Measurements from ENCODE around the gene PMAIP1. TPM values are rescaled to one million over a fixed set of nuclear protein-coding genes. Genes with fewer than 3 reads are reported as not detected.

Gene PMAIP1
- total RNA-seq, 4 donors from 2014 or later = 6.9 to 12.5 (median 7.8) TPM

DNA sequence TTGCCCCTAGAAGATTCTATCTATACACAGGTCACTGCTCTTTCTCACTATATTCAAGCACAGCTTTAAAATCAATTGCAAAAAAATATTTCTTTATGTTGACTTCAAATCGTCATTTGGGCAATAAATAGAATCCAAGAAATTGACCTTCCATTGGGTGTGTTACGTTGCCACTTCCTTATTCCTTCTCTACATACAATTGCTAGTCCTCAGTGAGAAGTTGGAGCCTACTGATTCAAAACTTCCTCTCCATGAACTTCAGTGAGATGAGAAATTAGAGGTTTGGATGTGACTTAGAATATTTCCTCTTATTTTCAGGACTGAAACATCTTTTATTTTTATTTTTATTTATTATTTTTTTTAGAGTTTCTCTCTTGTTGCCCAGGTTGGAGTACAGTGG lies 40.3 kb downstream of the PMAIP1 start:
- intact Hi-C loops (cut with DNase I) = no loop called here
- WGBS, 2 donors = 44 to 57% methylated on average over 2 of the region's 2 CpGs
- H3K4me1 ChIP-seq = no peaks in the 10 kb centered on the region
- no peak for TF ChIP-seq POLR2A (IDR thresholded peaks at IDR 0.05)
- TF ChIP-seq, protein P1, sequence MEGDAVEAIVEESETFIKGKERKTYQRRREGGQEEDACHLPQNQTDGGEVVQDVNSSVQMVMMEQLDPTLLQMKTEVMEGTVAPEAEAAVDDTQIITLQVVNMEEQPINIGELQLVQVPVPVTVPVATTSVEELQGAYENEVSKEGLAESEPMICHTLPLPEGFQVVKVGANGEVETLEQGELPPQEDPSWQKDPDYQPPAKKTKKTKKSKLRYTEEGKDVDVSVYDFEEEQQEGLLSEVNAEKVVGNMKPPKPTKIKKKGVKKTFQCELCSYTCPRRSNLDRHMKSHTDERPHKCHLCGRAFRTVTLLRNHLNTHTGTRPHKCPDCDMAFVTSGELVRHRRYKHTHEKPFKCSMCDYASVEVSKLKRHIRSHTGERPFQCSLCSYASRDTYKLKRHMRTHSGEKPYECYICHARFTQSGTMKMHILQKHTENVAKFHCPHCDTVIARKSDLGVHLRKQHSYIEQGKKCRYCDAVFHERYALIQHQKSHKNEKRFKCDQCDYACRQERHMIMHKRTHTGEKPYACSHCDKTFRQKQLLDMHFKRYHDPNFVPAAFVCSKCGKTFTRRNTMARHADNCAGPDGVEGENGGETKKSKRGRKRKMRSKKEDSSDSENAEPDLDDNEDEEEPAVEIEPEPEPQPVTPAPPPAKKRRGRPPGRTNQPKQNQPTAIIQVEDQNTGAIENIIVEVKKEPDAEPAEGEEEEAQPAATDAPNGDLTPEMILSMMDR (IDR thresholded peaks at IDR 0.05) = no peak
- H3K9me3 ChIP-seq = no peaks in the 10 kb centered on the region
- H3K4me3 ChIP-seq = no peak overlapping the region
- H3K27ac ChIP-seq = no peak overlapping the region
- no peaks in the 10 kb centered on the region for H3K36me3 ChIP-seq
- DNase-seq = no peak
- H3K27me3 ChIP-seq = peaks cover 0 to 3% (median 0%) of the 10 kb centered on the region in 4 donors

DNA sequence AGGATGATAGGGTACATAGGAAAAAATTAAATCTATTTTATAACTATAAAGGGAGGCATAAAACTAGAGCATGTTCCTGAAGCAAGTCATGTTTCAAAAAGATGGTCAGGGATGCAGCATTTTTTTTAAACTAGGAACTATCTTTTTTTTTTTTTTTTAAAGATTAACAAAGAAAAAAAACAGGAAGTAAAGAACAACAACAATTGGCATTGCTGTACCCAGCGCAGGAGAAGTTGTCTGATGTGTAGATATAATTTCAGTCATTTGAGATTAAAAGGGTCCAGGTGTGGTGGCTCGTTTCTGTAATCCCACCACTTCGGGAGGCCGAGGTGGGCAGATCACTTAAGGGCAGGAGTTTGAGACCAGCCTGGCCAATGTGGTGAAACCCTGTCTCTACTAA lies 41.5 kb downstream of the PMAIP1 start:
- DNase-seq = no peak
- Histone ChIP-seq H3K27ac (no peak overlapping the region), H3K4me3 (no peak overlapping the region), H3K36me3 (no peaks in the 10 kb centered on the region), H3K9me3 (no peaks in the 10 kb centered on the region), H3K27me3 (no peaks in the 10 kb centered on the region), H3K4me1 (no peaks in the 10 kb centered on the region)
- intact Hi-C loops (cut with DNase I) = no loop called here
- TF ChIP-seq POLR2A (IDR thresholded peaks at IDR 0.05) = no peak
- WGBS, 2 donors = 64 to 71% methylated on average over 4 of the region's 4 CpGs

DNA sequence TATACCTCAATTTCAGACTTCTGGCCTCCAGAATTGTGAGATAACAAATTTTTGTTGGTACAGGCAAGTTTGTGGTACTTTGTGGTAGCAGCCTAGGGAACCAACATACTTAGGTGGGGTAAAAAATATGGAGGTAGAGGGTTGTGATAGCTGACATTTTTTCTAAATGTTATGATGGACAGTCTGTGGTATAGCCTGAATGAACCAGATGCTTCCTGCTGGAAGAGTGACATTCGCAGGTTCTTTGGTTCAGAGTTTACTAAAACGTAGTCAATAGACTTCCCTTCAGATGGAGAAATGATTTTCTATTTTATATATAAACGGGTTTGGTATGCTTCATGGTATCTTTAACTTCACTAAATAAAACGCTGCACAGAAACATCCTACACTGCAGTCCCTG lies 42.8 kb downstream of the PMAIP1 start:
- WGBS, 2 donors = 77 to 78% methylated on average over 4 of the region's 4 CpGs
- no peak for TF ChIP-seq POLR2A (IDR thresholded peaks at IDR 0.05)
- TF ChIP-seq, protein P1 (IDR thresholded peaks at IDR 0.05) = no peak
- no peak overlapping the region for H3K4me3 ChIP-seq
- H3K4me1 ChIP-seq = no peaks in the 10 kb centered on the region
- no peak for DNase-seq
- H3K9me3 ChIP-seq = no peaks in the 10 kb centered on the region
- intact Hi-C loops (cut with DNase I) = no loop called here
- H3K27ac ChIP-seq = no peak overlapping the region
- H3K27me3 ChIP-seq = no peaks in the 10 kb centered on the region
- H3K36me3 ChIP-seq = no peaks in the 10 kb centered on the region

DNA sequence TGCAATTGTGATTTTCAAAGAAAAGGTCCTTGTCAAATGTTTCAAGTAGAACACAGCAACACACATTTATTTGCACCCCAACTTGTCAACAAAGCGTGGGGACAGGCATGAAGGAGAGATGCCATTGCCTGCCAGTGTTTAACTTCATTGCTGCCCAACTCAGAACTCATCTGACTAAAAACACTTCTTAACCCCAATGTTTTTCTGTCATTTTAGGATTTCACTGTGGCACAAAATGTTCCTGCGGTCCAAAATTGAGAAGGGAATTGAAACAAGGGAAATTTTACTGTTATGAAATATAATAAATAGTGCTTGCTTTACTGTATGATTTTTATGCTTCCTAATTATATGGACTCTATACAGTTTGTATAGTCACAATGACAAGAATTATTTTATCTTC lies 45.7 kb downstream of the PMAIP1 start:
- TF ChIP-seq POLR2A (IDR thresholded peaks at IDR 0.05) = no peak
- TF ChIP-seq, protein P1 (IDR thresholded peaks at IDR 0.05) = no peak
- no peak overlapping the region for H3K4me3 ChIP-seq
- H3K27ac ChIP-seq = no peak overlapping the region
- peaks cover 0 to 19% (median 2%) of the 10 kb centered on the region in 3 donors for H3K4me1 ChIP-seq
- intact Hi-C loops (cut with DNase I) = no loop called here
- no peaks in the 10 kb centered on the region for H3K9me3 ChIP-seq
- no peaks in the 10 kb centered on the region for H3K36me3 ChIP-seq
- DNase-seq = no peak
- 78 to 92% methylated on average over 2 of the region's 2 CpGs for WGBS, 2 donors
- no peaks in the 10 kb centered on the region for H3K27me3 ChIP-seq

DNA sequence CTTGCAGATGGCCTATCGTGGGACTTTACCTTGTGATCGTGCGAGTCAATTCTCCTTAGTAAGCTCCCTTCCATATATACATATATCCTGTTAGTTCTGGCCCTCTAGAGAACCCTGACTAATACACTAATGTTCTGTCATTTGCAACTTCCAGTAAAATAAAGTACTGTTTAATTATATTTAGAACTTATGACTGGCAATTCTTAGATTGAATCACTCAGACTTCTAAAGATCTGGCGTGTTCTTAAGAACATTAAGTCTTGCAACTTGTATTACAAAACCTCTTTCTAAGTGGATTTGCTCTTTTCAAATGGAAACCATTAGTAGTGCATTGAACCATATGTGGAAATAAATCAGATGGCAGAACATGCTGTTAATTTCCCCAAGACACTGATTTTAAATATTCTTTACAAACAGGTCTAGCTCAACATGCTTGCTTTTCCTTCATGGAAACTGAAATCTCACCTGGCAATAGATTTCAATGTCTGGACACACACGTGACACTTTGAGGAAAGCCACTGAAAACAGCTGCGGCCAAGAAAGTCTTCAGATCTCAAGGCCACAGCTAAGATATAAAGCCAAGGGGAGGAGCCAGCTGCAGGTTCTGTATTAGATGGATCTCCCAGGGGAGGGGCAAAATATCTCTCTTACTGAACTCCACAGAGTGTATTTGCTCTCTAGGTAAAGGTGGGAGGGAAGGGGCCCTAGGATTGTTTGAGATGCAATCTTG lies 50.6 kb downstream of the PMAIP1 start:
- no peaks in the 10 kb centered on the region for H3K9me3 ChIP-seq
- H3K4me1 ChIP-seq = peaks cover 0 to 65% (median 17%) of the 10 kb centered on the region in 3 donors
- TF ChIP-seq POLR2A (IDR thresholded peaks at IDR 0.05) = no peak
- TF ChIP-seq, protein P1 (IDR thresholded peaks at IDR 0.05) = no peak
- DNase-seq = no peak
- H3K27ac ChIP-seq = no peak overlapping the region
- intact Hi-C loops (cut with DNase I) = no loop called here
- H3K27me3 ChIP-seq = no peaks in the 10 kb centered on the region
- H3K4me3 ChIP-seq = no peak overlapping the region
- H3K36me3 ChIP-seq = no peaks in the 10 kb centered on the region
- WGBS, 2 donors = 46 to 49% methylated on average over 5 to 6 of the region's 6 CpGs

All from esophagus squamous epithelium (tissue), 5 donors.